Measurements from ENCODE around the gene COG5.

The COG5 gene

GRCh38 chr7:107387573-107388219, 176.0 kb downstream of the COG5 start:
- DNase-seq = no peak

DNA sequence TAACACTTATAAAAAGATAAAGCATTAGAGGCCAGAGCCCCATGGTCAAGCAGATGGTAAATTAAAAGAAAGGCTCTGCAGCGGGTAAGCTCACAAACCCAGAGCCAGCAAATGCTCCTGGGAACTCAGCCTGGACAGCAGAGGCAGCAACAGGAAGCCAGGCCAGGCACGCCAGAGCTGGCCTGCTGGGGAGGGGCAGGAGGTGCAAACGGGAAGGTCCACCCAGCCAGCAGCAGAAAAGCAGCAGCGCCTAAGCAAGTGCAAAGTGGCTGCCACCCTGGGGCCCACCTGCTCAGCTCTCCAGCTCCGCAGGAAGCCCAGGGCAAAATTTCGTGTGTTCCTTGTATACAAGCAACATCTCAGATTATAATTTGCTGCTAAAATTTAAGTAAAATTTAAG, 176.6 kb downstream of the COG5 start:
- no peak for DNase-seq

DNA sequence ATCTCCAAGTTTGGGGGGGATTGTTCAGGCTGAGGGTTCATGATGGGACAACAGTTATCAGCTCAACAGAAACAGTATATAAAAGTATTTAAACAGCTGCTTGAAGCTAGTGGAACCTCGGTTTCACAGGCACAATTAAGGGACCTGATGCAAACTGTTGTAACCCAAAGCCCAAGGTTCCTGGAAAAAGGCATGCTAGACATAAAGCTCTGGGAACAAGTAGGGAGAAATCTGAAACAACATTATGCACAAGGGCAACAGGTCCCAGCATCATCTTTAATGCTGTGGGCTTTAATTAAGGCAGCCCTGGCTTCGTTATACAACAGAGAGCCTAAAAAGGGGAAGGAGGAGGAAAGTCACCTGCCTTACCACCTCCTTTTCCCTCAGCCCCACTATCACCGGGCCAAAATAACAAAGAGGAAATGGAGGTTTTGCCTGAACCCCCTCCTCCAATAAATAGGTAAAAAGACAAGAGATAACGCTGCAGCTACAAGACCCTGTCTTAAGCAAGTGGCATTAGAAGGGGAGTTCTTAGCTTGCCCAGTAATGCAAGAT, 177.1 kb downstream of the COG5 start:
- no peak for DNase-seq

GRCh38 chr7:107384025-107384424, 179.7 kb downstream of the COG5 start:
- no peak for DNase-seq

GRCh38 chr7:107383203-107383602, 180.5 kb downstream of the COG5 start:
- no peak for DNase-seq

- DNase-seq = no peak
Measured at GRCh38 chr7:107381453-107381852, 182.3 kb downstream of the COG5 start.

GRCh38 chr7:107373354-107373753, 190.4 kb downstream of the COG5 start:
- no peak for DNase-seq

GRCh38 chr7:107372298-107372697, 191.4 kb downstream of the COG5 start:
- no peak for DNase-seq

DNA sequence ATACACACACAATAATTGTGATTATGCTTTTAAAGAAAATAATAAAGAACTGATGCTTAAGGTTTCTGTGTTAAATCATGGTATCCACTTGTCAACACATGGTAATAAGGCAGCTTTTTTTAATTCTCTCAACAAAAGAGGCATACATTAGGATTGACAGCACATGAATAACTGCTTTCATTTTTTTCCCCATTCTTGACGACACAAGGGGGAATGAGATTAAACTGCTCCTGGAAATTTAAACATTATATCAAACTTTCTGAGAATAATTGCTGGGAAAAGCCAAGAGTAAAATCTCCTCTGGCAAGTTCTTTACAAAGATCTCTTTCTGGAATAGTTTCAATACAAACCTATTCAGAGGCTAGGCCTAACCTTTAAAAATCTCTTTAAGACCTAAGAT, 192.9 kb downstream of the COG5 start:
- DNase-seq = no peak

DNA sequence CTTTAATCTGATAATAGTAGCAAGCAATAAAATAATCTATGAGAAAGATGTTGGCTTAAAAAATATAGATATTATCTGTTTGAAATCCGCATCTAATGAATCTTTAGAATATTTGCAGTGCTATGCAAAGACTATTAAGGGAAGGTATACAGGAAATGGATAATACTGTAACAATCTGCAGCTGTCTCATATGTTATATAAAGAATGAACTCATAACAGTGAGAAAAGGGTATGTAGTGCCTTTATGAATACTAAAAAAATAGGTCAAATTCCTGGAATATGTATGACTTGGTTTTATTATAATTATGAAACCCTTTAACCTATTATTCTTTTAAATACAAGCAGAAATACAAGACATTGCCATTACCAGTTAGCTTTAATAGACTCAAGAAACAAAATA, 198.9 kb downstream of the COG5 start:
- DNase-seq = no peak

- DNase-seq = no peak
Measured at GRCh38 chr7:107359520-107360316, 204.0 kb downstream of the COG5 start.

DNA sequence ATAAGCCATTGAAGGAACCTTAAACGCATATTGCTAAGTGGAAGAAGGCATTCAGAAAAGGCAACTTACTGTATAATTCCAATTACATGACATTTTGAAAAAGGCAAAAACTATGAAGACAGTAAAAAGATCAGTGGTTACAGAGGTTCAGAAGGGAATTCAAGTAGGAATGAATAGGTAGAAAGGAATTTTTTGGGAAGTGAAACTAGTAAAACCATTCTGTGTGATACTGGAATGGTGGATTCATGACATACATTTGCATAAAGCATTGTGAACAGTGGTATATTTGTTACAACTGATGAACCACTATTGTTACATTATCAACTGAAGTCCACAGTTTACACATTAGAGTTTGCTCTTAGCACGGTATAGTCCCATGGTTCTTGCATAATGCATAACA, 208.1 kb downstream of the COG5 start:
- DNase-seq = no peak

DNA sequence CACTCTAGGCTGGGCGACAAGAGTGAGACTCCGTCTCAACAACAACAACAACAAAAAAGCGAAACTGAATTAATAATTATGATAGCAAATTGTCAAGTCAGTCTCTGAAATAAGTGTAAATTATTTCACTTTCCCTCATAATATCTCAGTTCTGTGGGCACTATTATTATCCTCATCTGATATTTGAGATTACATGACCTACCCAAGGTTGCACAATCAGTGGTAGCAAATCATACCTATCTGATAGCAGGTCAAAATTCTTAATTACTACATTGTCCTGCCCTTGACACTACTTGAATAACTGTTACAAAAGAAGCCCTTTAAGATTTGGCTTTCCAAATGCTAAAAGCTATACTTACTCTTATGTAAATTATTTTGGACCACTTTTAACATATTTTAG, 209.1 kb downstream of the COG5 start:
- no peak for DNase-seq

GRCh38 chr7:107353701-107354100, 210.0 kb downstream of the COG5 start:
- DNase-seq = no peak

GRCh38 chr7:107345898-107346297, 217.8 kb downstream of the COG5 start:
- DNase-seq = no peak

DNA sequence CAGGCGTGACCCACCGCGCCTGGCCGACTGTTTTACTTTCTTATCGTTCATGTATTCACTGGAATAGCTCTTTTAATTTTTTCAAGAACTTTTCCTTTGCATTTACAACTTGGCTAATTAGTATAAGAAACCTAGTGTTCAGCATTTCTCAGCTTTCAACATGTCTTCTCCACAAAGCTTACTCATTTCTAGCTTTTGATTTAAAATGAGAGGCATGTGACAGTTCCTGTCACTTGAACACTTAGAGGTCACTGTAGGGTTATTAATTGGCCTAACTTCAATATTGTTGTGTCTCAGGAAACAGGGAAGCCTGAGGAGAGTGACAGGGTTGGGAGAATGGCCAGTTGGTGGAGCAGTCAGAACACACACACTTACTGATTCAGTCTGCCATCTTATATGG, 218.9 kb downstream of the COG5 start:
- DNase-seq = no peak

DNA sequence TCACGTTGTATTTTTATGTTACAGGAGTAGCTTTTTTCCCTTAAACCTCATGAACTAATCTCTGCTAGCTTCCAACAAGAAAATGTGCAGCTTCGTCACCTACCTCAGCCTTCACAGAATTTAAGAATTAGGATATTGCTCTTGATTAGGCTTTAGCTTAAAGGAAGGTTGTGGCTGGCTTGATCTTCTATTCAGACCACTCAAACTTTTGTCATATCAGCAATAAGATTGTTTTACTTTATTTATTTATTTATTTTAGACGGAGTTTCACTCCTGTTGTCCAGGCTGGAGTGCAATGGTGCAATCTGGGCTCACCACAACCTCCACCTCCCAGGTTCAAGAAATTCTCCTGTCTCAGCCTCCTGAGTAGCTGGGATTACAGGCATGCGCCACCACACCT, 219.4 kb downstream of the COG5 start:
- no peak for DNase-seq

GRCh38 chr7:107338080-107338479, 225.6 kb downstream of the COG5 start:
- DNase-seq = no peak

DNA sequence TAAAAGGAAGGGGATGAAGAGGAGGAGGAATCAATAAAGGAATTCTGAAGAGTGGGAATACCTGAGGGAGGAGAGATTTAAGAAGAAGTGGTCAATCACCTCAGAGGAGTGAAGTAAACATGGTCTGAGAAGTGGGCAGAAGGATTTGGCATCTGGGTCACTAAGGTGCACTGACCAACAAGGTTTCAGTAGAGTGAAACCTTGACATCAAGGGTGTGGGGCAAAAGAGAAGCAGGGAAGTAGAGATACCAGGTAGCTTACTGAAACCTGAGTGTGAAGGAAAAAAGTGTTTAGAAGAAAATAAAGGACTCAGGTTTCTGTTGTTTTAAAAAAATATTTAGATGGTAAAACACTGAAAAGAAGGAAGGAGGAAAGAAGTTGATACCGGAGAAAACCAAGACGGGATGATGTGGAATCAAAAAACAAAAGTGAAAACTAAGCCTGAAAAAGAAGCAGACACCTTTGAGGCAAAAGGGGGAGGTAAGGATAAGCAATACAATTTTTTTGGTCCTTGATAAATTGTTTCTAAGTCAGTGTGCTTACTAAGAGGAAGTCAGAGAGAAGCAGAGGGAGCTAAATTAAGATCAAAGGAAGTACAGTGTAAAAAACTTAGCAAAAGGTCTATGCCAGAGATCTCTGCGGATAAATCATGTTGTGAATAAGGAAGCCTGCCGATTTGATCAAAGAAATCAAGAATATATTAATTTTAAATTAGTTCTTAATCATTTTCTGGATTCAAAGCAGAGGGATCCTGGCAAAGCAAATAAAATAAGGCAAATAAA, 231.0 kb downstream of the COG5 start:
- no peak for DNase-seq

DNA sequence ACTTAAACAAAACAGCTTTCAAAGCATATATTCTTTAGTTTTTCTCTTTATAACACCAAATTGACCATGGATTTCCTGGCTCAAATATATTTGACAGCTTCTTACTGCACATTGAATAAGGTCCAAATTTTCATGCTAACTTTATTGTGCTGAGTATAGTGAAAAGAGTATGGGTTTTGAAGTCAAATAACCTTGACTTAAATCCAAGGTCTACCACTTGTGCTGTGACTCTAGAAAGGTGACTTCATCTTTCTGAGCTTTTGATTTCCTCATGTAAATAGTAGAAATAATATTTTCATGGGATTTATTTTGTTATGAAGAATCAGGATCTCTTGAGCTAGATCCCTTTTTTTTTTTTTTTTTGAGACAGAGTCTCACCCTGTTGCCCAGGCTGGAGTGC, 233.2 kb downstream of the COG5 start:
- no peak for DNase-seq

GRCh38 chr7:107327986-107328569, 235.6 kb downstream of the COG5 start:
- no peak for DNase-seq

- no peak for DNase-seq
Measured at GRCh38 chr7:107326061-107326460, 237.7 kb downstream of the COG5 start.

- no peak for DNase-seq
Measured at GRCh38 chr7:107322015-107322414, 241.7 kb downstream of the COG5 start.

Data from NCI-H2107 (cell line).